NCI-H1105 (cell line): ENCODE data around the gene NXPH1.
A peak's percentile ranks its signal among the peaks of the same experiment; 100 is the strongest.

Experiments used
- DNase-seq: peaks from one replicate; lab custom pipeline; 2025; lab: John Stamatoyannopoulos, UW

Gene NXPH1

DNA sequence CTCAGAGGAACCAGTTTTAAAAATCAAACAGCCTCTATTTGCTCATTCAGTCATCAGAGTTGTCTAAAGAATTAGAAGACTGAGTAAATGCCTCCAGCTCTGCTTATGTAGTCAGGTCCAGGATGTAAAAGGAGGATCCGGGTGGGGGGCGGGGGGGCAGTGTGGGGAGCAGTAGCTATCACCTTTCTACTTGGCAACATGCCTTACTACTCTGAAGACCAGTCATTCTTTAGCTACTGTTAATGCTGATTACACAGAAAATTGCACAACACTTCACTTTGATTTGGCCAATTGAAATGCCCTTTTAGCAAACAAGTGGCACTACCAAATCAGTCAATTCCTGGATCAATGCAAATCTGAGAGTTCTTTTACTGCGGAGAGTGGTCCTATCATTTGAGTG lies 164.2 kb downstream of the NXPH1 start:
- peak; percentile 78 for DNase-seq

DNA sequence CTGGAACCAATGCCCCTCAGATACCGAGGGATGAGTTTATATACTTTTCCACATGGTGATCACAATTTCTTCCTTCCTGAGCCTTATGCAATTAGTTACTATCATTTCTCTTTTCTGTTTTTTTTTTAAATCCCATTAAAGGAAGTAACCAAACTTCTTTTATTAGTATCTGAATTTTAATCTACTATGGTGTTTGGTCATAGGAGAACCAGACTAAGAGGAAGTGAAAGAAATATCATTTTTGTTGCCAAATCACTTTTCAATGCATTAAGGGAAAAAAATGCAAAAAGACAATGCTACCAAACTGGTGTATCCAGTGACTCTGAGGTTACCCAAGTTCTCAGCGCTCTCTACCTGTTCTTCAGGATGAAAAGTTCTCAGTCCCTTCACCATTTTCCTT lies 167.7 kb downstream of the NXPH1 start:
- no peak for DNase-seq

DNA sequence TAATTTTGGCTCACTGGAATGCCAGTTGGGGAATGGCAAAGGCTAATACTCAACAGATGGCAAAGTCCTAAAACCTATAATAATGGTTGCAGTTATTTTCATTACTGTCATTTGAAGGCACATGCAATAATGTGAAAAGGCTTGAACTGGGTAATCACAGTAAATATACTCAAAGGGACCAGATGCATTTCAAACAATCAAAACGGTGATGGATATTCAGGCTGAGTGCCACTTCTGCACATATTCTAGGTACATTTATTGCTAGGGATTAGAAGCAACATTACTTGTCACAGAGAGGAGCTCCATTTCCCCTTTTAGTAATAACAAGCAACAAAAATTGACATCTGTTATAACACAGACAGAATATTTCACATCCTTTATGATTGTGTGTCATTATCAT lies 171.8 kb downstream of the NXPH1 start:
- no peak for DNase-seq

DNA sequence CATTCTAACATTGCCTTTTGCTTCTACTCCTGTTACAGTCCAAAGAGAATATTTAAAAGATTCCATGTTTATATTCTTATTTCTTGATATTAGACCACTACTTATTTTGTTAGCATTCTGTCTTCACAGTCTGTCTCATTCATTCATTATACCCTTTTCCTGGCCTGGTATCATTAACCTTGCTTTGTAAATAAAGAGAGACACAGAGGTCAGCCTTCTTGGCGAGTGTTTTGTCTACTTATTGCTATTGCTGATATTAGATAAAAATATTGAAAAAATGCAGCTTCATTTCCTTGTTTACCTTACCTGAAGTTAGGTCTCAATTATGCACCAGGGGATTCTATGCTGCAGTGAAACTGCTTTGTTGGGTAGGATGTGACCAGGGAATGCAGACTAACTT lies 179.2 kb downstream of the NXPH1 start:
- no peak for DNase-seq

DNA sequence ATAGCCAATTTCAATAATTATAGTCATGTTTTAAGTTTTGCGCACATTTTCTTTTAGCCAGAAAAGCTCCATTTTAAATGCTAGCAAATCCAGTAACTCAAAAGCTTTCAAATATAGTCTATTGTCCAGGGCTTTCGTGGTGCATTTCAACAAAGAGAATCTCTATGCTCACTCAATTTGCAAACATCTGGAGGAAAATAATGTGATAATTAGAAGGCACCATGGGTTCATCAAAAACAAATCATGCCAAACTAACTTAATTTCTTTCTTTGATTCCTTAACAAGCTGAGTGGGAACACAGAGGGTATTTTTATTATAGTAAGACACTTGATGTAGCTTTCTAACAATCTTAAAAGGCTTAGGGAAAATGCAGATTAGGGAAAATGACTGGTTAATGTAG lies 179.8 kb downstream of the NXPH1 start:
- no peak for DNase-seq

DNA sequence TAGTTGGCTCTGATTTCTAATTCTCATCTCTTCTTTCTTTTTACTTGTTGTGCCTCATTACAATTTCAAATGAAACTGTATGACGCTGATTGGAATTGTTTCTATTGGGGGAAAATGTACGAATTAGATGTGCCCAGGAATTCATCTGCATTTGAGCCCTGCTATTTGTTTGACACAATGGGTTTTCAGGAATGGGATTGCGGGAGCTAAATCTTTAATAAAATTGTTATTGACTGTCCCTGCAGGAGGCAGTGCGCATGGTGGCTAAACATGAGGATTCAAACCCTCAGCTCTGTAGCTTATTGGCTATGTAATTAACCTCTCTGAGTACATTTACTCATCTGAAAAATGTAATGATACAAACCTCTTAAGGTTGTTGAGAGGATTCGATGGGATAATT lies 181.6 kb downstream of the NXPH1 start:
- DNase-seq: no peak

DNA sequence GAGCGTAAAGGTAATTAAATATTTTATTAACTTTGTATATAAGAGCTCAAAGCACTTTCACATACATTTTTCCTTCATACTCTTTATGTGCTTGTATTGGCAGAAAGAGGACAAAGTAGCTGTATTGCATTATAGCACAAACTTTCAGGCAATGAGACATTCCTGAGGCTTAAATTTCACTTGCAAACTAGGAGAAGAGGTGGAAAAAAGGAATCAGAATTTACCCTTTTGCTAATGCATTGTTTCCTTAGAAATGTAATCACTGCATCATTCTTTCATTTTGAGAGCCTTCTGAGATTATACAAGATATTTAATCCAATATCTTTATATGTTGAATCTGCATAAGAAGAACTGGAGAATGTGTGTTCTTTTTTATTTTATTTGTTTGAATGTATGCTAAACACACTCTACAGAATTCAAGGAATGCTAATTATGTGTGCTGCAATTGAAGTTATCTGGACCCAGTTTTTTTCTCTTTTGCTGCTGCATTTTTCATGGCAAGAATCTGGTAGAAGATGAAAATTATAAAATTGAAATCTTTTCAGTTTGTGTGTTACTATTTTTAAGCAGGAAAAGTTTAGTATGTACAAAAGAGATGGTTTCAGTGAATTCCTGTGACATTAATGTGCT lies 185.1 kb downstream of the NXPH1 start:
- no peak for DNase-seq

DNA sequence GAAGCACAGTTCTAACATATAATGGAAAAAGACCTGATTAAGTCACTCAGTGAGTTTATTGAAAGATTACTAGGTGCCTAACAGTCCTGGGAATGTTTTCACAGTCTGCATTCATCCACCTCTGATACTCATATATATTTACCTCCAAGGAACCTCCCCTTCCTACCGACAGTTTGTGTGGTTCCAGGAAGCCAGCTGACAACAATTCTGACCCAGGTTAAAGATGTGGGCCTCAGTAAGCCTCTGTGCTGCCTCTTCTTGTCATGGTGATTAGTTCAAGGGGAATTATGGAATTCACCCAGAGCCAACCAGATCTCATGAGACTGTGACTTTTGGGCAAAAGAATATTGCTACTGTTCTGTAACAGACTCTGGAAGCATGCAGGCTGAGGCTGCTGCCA lies 186.8 kb downstream of the NXPH1 start:
- DNase-seq: no peak

DNA sequence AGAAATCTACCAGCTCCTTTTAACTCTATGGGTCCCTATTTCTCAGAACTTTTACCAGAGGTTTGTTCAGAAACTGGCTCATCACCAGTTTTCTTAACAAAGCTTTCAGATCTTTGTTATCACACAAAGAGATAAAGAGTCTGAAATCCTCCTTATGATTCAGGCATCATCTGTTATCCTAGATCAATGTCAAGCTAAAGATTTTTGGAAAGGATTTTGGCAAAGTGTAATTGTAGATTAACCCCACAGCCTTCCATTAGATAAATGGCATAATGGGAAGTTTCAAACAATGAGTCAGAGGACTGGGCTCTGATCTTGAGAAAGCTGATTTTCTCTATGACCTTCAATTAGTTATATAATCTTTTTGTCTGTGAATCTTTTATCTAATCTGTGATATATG lies 192.2 kb downstream of the NXPH1 start:
- DNase-seq: no peak

DNA sequence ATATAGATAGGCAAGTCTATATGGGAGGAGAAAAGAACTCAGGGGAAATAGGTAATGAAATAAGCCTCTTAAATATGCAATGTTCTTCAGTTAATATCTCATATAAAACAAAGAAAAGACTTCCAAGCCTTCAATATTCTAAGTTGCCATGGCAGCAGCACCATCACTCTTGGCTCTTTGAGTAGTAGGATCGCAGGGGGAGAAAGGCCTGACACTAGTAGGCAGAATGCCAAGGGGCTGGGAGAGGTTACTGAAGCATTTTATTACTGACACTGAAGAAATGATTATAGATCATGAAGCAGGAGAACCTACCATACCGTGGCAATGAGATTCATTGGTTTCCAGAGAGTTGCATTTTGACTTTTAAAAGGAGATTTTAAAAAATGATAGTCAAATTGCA lies 193.9 kb downstream of the NXPH1 start:
- DNase-seq: peak; percentile 76

DNA sequence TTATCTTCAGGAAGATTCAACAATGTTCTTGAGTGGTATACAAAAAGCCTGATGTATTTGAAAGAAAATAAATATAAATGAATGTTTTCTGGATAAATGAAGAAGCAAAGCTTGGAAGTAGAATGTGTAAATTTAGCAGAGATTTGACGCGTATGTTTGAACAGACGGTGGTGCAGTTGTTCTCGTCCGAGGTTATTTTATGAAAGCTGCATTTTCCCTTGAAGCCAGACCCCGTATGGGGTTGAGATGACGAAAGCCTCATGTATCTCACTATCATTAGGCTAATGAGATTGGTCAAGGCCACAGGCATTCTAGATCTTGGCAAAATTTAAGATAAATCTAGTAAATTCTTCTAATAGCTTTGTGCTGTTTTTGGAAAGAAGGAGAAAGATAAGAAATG lies 195.2 kb downstream of the NXPH1 start:
- no peak for DNase-seq

DNA sequence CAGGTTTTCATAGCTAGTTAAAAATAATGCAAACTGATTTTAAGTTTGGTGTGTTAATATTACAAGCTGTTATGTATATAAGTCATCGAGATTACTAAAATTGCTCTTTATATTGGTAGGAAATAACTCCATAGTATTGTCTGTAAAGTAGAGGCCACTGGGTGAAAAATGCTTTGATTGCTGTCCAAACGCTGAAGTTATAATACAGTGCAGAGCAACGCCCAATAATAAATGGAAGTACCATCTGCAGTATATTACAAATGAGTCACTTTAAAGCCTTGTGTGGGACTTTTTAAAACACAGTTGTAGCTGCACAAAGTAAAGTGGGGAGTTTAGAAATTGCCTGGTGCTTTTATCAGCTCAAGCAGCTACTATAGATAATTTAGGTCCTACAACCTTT lies 196.1 kb downstream of the NXPH1 start:
- DNase-seq: no peak

DNA sequence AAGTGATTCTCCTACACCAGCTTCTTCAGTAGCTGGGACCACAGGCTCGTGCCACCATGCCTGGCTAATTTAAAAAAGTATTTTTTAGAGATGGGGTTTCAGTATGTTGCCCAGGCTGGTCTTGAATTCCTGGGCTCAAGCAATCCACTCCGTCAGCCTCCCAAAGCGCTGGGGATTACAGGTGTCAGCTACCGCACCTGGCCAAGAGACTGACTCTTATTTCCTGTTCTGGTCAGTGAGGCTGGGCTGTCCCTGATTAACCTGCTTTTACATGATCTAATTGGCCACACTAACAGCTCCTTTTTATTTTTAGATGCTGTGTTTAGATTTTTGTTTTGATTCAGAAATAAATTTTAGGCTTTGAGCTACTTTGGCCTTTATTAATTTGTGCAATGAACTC lies 203.9 kb downstream of the NXPH1 start:
- DNase-seq: peak; percentile 36

DNA sequence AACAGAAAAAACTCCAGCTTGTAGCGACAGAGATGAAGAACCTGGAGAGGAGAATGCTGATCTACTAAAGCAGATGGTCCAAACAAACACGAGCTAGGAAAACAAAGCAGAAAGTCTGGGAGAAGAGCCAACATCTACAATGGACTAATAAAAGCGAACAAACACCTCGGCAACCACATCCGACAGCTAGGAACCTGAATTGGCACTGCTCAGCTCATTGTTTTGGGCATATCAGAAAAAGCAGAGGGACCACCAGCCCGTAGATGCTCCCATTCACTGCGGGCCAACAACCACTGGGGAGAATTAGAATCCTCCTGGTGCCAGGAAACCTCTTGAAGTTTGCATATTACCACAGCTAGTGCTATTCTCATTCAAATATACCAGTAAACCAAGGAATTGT lies 204.7 kb downstream of the NXPH1 start:
- peak; percentile 98 for DNase-seq

DNA sequence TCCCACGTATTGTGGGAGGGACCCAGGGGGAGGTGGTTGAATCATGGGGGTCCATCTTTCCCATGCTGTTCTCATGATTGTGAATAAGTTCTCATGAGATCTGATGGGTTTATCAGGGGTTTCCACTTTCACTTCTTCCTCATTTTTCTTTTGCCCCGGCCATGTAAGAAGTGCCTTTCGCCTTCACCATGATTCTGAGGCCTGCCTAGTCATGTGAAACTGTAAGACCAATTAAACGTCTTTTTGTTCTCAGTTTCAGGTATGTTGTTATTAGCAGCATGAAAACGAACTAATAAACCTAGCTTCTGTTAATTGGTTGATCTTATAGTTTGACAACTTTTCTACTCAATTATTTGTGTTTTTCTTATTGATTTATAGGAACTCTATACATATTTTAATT lies 206.3 kb downstream of the NXPH1 start:
- DNase-seq: no peak

DNA sequence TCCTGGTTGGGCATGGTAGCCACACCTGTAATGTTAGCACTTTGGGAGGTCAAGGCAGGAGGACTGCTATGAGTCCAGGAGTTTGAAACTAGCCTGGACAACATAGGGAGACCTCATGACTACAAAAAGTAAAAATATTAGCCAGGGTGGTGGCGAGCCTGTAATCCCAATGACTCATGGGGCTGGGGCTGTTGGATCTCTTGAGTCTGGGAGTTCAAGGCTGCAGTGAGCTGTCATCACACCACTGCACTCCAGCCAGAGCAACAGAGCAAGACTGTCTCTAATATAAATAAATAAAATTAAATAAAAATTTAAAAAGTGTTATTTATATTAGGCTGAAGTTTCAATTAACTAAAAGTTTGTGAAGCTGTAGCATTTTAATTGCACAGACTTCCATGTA lies 207.3 kb downstream of the NXPH1 start:
- DNase-seq: no peak

DNA sequence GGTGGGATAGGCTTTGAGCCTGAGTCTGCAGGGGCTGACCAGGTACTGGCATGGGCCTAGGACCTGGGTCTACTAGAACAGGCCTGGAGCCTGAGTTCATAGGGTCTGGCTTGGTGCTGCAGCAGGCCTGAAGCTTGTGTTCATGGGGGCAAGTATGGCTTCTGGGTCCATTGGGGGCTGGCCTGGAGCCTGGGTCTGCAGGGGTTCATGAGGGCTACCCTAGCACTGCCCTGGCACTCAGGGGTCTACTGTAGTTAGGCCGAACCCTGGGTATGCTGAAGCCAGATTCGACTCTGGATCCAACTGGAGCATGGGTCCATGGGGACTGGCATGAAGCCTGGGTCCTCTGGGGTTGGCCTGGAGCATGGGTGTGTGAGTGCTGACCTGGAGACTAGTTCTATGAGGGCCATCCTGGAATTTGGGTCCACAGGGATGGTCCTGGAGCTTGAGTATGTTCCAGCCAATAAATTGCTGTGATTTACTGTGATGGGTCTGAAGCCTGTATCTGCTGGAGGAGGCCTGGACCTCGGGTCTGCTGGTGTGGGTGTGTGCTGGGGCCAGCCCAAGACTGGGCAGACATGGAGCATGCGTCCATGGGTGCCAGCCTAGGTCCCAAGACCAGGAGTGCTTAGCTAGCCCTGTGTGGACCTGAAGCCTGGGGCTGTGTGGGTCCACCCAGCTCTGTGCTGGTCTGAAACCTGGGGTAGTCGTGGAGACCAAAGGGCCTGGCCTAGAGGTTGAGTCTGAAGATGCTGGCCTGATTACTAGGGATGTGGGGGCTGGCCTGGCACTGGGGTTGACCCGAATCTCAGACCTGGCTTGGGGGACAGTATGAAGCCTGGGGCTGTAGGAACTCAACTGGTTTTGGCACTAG lies 235.5 kb downstream of the NXPH1 start:
- no peak for DNase-seq

DNA sequence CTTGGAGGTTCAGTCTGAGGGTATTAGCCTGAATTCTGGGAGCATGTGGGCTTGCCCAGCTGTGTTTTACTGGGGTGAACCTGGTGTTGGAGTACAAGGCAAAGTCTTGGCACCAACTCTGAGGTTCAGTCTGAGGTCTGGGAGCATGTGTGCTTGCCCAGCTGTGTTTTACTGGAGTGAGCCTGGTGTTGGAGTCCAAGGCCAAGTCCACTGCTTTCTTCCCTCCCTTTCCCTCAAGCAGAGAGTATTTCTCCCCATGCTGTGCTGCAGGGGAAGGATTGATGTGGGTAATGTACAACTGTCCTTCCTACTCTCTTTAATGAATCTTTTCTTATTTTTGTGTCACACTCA lies 236.1 kb downstream of the NXPH1 start:
- DNase-seq: no peak

DNA sequence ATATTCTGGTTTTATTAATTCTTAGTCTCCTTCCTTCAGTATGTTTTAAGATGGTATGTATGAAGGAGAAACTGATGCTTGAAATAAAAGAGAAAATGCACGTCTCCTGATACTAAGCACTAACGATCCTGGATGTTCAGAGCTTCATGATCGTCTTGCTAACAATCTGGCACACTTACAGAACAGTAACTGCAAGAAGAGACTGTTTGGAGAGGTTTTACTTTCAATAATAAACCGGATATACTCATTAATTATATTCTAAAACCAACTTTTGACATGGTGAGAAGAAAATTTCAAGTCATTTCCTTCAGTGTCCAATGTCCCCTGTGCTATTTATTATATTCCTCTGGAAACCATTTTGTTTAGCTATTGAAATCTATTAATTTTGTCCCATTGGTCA lies 251.0 kb downstream of the NXPH1 start:
- no peak for DNase-seq

DNA sequence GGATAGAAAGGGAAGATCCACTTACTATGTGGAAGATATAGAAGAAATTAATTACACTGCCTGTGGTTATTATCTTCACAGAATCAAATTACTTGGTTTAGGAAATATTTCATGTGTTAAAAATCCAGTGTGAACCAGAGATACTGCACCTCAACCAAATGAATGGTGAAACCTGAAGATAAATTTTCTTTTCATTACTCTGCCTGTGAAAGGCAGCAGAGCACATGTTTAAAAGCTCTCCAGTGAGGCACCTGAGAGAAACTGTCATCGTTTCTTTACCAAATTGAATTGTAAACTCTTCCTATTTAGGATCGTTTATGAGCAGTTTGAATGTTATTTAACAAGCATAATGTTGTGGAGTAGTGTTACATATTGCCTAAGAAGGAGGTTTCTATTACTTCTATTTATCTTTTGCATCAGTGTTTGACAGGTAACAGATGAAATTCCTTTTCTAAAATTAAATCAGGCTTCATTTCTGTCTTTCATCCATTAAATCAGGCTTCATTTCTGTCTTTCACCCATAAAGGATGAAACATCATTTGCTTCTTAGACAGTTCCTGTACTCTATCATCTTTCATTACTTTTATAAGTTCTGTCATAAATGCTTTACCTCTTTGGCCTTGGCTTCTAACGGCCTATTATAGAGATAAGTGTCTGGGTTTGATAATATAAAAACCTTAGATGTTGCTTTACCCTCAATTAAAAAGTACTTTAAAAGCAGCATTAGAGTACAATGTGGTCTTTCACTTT lies 266.6 kb downstream of the NXPH1 start:
- DNase-seq: no peak

DNA sequence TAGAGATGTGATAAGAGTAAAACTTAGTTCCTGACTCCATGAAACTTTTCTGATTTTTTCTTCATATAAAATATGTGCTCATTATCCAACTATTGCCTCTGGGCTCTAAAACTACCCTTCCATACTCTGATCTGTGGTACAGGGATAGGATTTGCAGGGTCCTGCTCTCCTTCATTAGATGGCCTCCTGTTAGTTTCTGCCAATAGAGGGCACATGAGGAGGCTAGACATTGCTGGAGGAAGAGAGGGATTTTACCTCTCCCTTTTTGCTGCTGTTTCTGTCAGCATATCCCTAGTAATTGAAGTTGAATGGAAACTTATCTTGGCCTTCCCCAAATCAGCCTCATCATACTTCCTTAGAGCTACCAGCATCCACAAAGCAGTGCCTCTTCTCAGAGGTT lies 269.4 kb downstream of the NXPH1 start:
- DNase-seq: no peak

DNA sequence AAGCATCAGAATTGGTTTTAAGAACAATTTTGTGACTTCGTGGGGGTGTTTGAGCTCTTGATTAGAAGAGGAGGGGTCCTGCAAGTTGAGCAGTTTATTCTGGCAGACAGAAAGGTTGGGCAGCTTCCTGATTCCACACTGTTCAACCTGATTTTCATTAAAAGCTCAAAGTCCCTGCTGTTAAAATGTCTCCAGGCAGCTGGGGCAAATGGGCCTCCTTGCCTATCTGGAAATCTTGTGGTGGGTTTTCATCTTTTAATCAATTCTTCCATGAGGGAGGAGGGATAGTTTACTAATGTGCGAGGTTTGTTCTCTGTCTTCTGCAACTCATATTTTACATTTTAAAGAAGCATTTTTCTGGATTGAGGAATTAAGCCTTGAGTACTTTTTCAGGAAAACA lies 276.7 kb downstream of the NXPH1 start:
- DNase-seq: no peak

DNA sequence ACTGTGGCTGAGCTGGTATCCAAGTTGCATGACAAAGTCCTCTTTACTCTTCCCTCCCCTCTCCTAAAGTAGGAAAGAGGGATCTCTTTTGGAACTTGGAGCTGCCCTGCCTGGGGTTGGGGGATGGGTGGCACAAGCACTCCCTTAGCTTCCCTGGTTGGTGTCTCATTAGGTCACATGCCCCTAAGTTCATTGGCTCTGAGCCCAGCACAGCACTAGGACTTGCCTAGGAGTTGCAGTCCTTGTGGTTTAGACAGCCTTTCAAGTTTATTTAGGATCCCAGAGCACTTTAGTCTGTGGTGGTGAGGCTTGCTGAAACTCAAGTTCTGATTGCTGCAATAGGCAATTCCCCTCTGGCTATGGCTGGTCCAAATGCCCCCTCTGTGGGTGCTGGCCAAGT lies 281.4 kb downstream of the NXPH1 start:
- DNase-seq: no peak
